A549 (cell line): ENCODE measurements around the gene VWA8. TPM values are rescaled to one million over a fixed set of nuclear protein-coding genes. Genes with fewer than 3 reads are reported as not detected.

Source experiments
- ATAC-seq, 2 experiments: fragments of 200-7000 bp in 1 of 2; fragments of >200 bp in 1 of 2; cut with Nextera tagmentation in 1 of 2; cut with Tn5 transposase in 1 of 2; 3 replicates each; pipeline versions ENCODE4 v1.8.0 to v1.9.1; 2018 to 2020; ENCODE audit warnings: mild to moderate bottlenecking in 1 of 2, moderate library complexity in 1 of 2
- CTCF ChIA-PET: fragments of 300-600 bp; sonication (Branson Sonifier 250); formaldehyde crosslinking; extraction: SDS; loops from one replicate; lab custom pipeline; 2021; ENCODE audit warnings: antibody characterized with exemption, inconsistent platforms; lab: Yijun Ruan, JAX
- POLR2A ChIA-PET: fragments of 350-600 bp; formaldehyde crosslinking; extraction: SDS; loops from one replicate; lab custom pipeline; 2021; ENCODE audit warnings: antibody characterized with exemption, inconsistent platforms; lab: Yijun Ruan, JAX
- DNase-seq, 2 experiments: peaks; one replicate each; pipeline versions ENCODE4 v3.0.0 to v3.0.0-alpha.2; 2011 to 2016; ENCODE audit warnings: low read depth in 1 of 2, low spot score in 1 of 2
- FAIRE-seq: peaks from 2 replicates; lab custom pipeline; 2011; peaks lifted over from hg19 to GRCh38; lab: Jason Lieb, UNC
- H3K27ac ChIP-seq, 2 experiments: fragments of >200 bp; sonication (Bioruptor Twin); formaldehyde crosslinking; 3 replicates each; pipeline ENCODE4 v1.5.1; 2016 to 2017
- H3K4me1 ChIP-seq: fragments of >200 bp; sonication (Bioruptor Twin); formaldehyde crosslinking; 3 replicates; pipeline ENCODE4 v1.6.1; 2016
- H3K4me2 ChIP-seq: fragments of >200 bp; sonication (Bioruptor Twin); formaldehyde crosslinking; 3 replicates; pipeline ENCODE4 v1.6.1; 2016
- H3K4me3 ChIP-seq: fragments of >200 bp; sonication (Bioruptor Twin); formaldehyde crosslinking; 3 replicates; pipeline ENCODE4 v1.5.1; 2016
- H3K9me3 ChIP-seq: fragments of >200 bp; sonication (Bioruptor Twin); formaldehyde crosslinking; 3 replicates; pipeline ENCODE4 v1.6.1; 2016
- BCL3 ChIP-seq: fragments of >200 bp; sonication (Bioruptor Twin); formaldehyde crosslinking; IDR thresholded peaks from 3 replicates; pipeline ENCODE4 v1.6.1; 2016
- CHD2 ChIP-seq: fragments of 150-350 bp; IDR thresholded peaks from 2 replicates; pipeline ENCODE4 v1.6.1; 2014; ENCODE audit warnings: low read length; ENCODE audit not compliant: partially characterized antibody
- CHD4 ChIP-seq: fragments of 200-600 bp; sonication (generic); IDR thresholded peaks from 2 replicates; pipeline ENCODE4 v1.6.1; 2016; ENCODE audit warnings: antibody characterized with exemption, mild to moderate bottlenecking, borderline replicate concordance
- CTCF ChIP-seq: fragments of >200 bp; sonication (Bioruptor Twin); formaldehyde crosslinking; IDR thresholded peaks from 3 replicates; pipeline ENCODE4 v1.5.1; 2016
- ESRRA ChIP-seq: fragments of 150-350 bp; IDR thresholded peaks from 2 replicates; pipeline ENCODE4 v1.6.1; 2014; ENCODE audit warnings: mild to moderate bottlenecking, low read length, borderline replicate concordance
- FOXS1 ChIP-seq: fragments of 250-450 bp; sonication (Bioruptor Pico); IDR thresholded peaks from 2 replicates; pipeline ENCODE4 v1.5.0; 2020; ENCODE audit warnings: mild to moderate bottlenecking, moderate library complexity
- HDAC2 ChIP-seq: fragments of 200-600 bp; sonication (generic); IDR thresholded peaks from 2 replicates; pipeline ENCODE4 v1.6.1; 2016
- HOXA7 ChIP-seq: fragments of 250-450 bp; sonication (Bioruptor Pico); IDR thresholded peaks from 2 replicates; pipeline ENCODE4 v1.5.0; 2020; ENCODE audit warnings: mild to moderate bottlenecking, moderate library complexity
- HOXB13 ChIP-seq: fragments of 250-450 bp; sonication (Bioruptor Pico); IDR thresholded peaks from 2 replicates; pipeline ENCODE4 v1.5.0; 2020; ENCODE audit warnings: low read depth, mild to moderate bottlenecking, moderate library complexity
- JUN ChIP-seq, 2 experiments: fragments of >200 bp; sonication (Bioruptor Twin); formaldehyde crosslinking; IDR thresholded peaks; 2 replicates in 1 of 2; 3 replicates in 1 of 2; pipeline ENCODE4 v1.6.1; 2016 to 2017
- KDM5A ChIP-seq: fragments of 200-600 bp; sonication (generic); IDR thresholded peaks from 2 replicates; pipeline ENCODE4 v1.6.1; 2016; ENCODE audit warnings: antibody characterized with exemption, mild to moderate bottlenecking
- MAX ChIP-seq: IDR thresholded peaks from 2 replicates; pipeline ENCODE4 v1.6.1; 2012
- MAZ ChIP-seq: fragments of 150-350 bp; IDR thresholded peaks from 2 replicates; pipeline ENCODE4 v1.6.1; 2014; ENCODE audit warnings: antibody characterized with exemption, low read depth, low read length, borderline replicate concordance
- NPAS2 ChIP-seq: fragments of 250-450 bp; sonication (Bioruptor Pico); IDR thresholded peaks from 2 replicates; pipeline ENCODE4 v1.8.0; 2022; ENCODE audit warnings: mild to moderate bottlenecking, moderate library complexity, borderline replicate concordance
- PHF8 ChIP-seq: fragments of 200-600 bp; sonication (generic); IDR thresholded peaks from 2 replicates; pipeline ENCODE4 v1.6.1; 2016; ENCODE audit warnings: low read depth, mild to moderate bottlenecking, antibody characterized with exemption, moderate library complexity, borderline replicate concordance
- POLR2AphosphoS2 ChIP-seq: conservative IDR thresholded peaks from 2 replicates; pipeline ENCODE4 v1.6.1; 2012; ENCODE audit warnings: low read length, improper control_type of control experiment, inconsistent platforms
- RAD21 ChIP-seq, 2 experiments: fragments of >200 bp in 1 of 2; sonication (Bioruptor Twin) in 1 of 2; formaldehyde crosslinking in 1 of 2; IDR thresholded peaks in 1 of 2; conservative IDR thresholded peaks in 1 of 2; 2 replicates in 1 of 2; 3 replicates in 1 of 2; pipeline ENCODE4 v1.6.1; 2012 to 2018; ENCODE audit warnings: inconsistent platforms in 1 of 2
- RFX5 ChIP-seq: fragments of 450-650 bp; IDR thresholded peaks from 2 replicates; pipeline ENCODE4 v1.7.1; 2014; ENCODE audit warnings: antibody characterized with exemption, mild to moderate bottlenecking, moderate library complexity
- TP53 ChIP-seq: fragments of 250-450 bp; sonication (Bioruptor Pico); IDR thresholded peaks from 2 replicates; pipeline ENCODE4 v1.5.0; 2021; ENCODE audit warnings: mild to moderate bottlenecking, moderate library complexity
- ZC3H11A ChIP-seq: fragments of 450-650 bp; IDR thresholded peaks from 2 replicates; pipeline ENCODE4 v1.6.1; 2014; ENCODE audit warnings: antibody characterized with exemption, mild to moderate bottlenecking
- ZNF302 ChIP-seq: fragments of 250-450 bp; sonication (Bioruptor Pico); IDR thresholded peaks from 2 replicates; pipeline ENCODE4 v1.9.0; 2021; ENCODE audit warnings: inconsistent platforms, mild to moderate bottlenecking, moderate library complexity
- WGBS: methylation state at CpG from one replicate; pipeline ENCODE4 v1.1.6; 2017; ENCODE audit errors: missing lambda C conversion rate; 5-methylcytosine and 5-hydroxymethylcytosine counted together
- polyA plus RNA-seq, 4 experiments: library from polyadenylated mRNA; depleted of rRNA in 3 of 4; stranded (reverse); fragments of >200 nt; fragmentation: RNase III in 1 of 4; extraction: RNeasy Plus Mini Kit Qiagen cat#74134 plus additional on column Dnase treatment in 1 of 4; gene quantifications; 2 replicates in 3 of 4; 3 replicates in 1 of 4; pipeline ENCODE4 v1.2.3, GENCODE V29; 2011 to 2017
- TF ChIP-seq, protein P1 (sequence below): fragments of 450-650 bp; IDR thresholded peaks from 2 replicates; pipeline ENCODE4 v1.6.1; 2014; ENCODE audit warnings: antibody characterized with exemption
- TF ChIP-seq, protein P2 (sequence below): fragments of 200-600 bp; sonication (generic); IDR thresholded peaks from 2 replicates; pipeline ENCODE4 v1.6.1; 2016; ENCODE audit warnings: antibody characterized with exemption, mild to moderate bottlenecking, moderate library complexity

The VWA8 gene
- polyA plus RNA-seq, 2 of the 4 experiments (the other 2 are of a cell fraction), result 6.4 to 15.3 TPM

DNA sequence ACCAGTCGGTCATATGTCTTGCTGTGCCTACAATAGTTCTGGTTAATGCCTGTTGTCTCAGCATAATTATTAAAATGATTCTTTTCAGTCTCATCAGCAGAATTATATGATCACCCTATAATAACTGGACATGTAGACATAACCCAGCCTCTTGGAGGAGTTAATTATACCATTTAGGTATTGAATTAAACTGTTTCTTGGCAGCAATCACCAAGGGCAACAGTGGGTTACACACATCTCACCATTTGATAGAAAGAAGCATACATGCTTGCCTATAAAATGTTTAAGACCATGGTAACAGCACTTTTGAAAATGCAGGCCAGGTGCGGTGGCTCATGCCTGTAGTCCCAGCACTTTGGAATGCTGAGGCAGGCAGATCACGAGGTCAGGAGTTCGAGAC, 318.9 kb downstream of the VWA8 start:
- POLR2A ChIA-PET, result no interaction called here
- 96% methylated on average over 4 of the region's 4 CpGs for WGBS
- no peak overlapping the region for H3K27ac ChIP-seq
- H3K9me3 ChIP-seq, result no peaks in the 10 kb centered on the region
- no peak for FAIRE-seq
- TF ChIP-seq HDAC2 (no peak), NPAS2 (CRISPR knock-in tag) (no peak), ZNF302 (CRISPR knock-in tag) (no peak), RFX5 (no peak), CTCF (no peak), TP53 (CRISPR knock-in tag) (no peak)
- TF ChIP-seq, protein P1, sequence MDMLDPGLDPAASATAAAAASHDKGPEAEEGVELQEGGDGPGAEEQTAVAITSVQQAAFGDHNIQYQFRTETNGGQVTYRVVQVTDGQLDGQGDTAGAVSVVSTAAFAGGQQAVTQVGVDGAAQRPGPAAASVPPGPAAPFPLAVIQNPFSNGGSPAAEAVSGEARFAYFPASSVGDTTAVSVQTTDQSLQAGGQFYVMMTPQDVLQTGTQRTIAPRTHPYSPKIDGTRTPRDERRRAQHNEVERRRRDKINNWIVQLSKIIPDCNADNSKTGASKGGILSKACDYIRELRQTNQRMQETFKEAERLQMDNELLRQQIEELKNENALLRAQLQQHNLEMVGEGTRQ, result no peak
- no peak for DNase-seq
- CTCF ChIA-PET, result interaction anchor here (0.7 to 3.0 kb wide), 2 partner anchors 11 to 60 kb away, joined by 3 to 12 read pairs; no protein-coding TSS in a partner anchor
- no peak overlapping the region for H3K4me3 ChIP-seq
- ATAC-seq, result no peak
- no peak overlapping the region for H3K4me2 ChIP-seq
- peaks cover 40% of the 10 kb centered on the region for H3K4me1 ChIP-seq

- H3K4me3 ChIP-seq, result no peak overlapping the region
- ATAC-seq (peak in 1 of 2 experiments; percentile 56; a peak in 1 of 6 replicates), FAIRE-seq (no peak), DNase-seq (no peak)
- H3K27ac ChIP-seq, result no peak overlapping the region
- no peak overlapping the region for H3K4me2 ChIP-seq
- ChIA-PET POLR2A (no interaction called here), CTCF (no interaction called here)
- H3K4me1 ChIP-seq, result peaks cover 36% of the 10 kb centered on the region
- TF ChIP-seq JUN (IDR thresholded peaks at IDR 0.05), result no peak
- TF ChIP-seq RAD21 (conservative IDR thresholded peaks at IDR 0.05 in 1 of 2, IDR thresholded peaks at IDR 0.05 in 1 of 2), result no peak
- TF ChIP-seq ZNF302 (CRISPR knock-in tag), result no peak
- no peak for TF ChIP-seq MAX
- TF ChIP-seq ZC3H11A, result no peak
- no peak for TF ChIP-seq HOXB13 (CRISPR knock-in tag)
- no peak for TF ChIP-seq HOXA7 (CRISPR knock-in tag)
- TF ChIP-seq, protein P2, sequence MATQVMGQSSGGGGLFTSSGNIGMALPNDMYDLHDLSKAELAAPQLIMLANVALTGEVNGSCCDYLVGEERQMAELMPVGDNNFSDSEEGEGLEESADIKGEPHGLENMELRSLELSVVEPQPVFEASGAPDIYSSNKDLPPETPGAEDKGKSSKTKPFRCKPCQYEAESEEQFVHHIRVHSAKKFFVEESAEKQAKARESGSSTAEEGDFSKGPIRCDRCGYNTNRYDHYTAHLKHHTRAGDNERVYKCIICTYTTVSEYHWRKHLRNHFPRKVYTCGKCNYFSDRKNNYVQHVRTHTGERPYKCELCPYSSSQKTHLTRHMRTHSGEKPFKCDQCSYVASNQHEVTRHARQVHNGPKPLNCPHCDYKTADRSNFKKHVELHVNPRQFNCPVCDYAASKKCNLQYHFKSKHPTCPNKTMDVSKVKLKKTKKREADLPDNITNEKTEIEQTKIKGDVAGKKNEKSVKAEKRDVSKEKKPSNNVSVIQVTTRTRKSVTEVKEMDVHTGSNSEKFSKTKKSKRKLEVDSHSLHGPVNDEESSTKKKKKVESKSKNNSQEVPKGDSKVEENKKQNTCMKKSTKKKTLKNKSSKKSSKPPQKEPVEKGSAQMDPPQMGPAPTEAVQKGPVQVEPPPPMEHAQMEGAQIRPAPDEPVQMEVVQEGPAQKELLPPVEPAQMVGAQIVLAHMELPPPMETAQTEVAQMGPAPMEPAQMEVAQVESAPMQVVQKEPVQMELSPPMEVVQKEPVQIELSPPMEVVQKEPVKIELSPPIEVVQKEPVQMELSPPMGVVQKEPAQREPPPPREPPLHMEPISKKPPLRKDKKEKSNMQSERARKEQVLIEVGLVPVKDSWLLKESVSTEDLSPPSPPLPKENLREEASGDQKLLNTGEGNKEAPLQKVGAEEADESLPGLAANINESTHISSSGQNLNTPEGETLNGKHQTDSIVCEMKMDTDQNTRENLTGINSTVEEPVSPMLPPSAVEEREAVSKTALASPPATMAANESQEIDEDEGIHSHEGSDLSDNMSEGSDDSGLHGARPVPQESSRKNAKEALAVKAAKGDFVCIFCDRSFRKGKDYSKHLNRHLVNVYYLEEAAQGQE, result no peak
- no peak for TF ChIP-seq ESRRA
- TF ChIP-seq CHD4, result no peak
- TF ChIP-seq RFX5, result no peak
- no peak for TF ChIP-seq CHD2
- TF ChIP-seq POLR2AphosphoS2, result no peak
- no peak for TF ChIP-seq BCL3
- TF ChIP-seq KDM5A, result no peak
- no peak for TF ChIP-seq FOXS1
- no peak for TF ChIP-seq PHF8
- TF ChIP-seq MAZ, result no peak
- H3K9me3 ChIP-seq, result no peaks in the 10 kb centered on the region
- WGBS, result 88% methylated on average over 1 of the region's 1 CpG
Measured at GRCh38 chr13:41641429-41641828, 319.5 kb downstream of the VWA8 start.
